Tibial artery (tissue), 4 donors: ENCODE measurements around the gene TDRD9.

Experiments used
- DNase-seq, 2 donors: peaks; one replicate each; pipeline ENCODE4 v3.0.0-alpha.2; 2019
- H3K27ac ChIP-seq, 2 donors: fragments of 200-600 bp; sonication (generic) in 1 of 2; 1 replicate in 1 of 2; 2 replicates in 1 of 2; pipeline ENCODE4 v1.5.1; 2018 to 2019; ENCODE audit warnings: mild to moderate bottlenecking in 1 of 2
- H3K27me3 ChIP-seq, 2 donors: fragments of 200-600 bp; sonication (generic) in 1 of 2; one replicate each; pipeline versions ENCODE4 v1.5.1 to v1.6.0; 2016 to 2019
- H3K36me3 ChIP-seq, 3 donors: fragments of 200-600 bp; sonication (generic) in 2 of 3; one replicate each; pipeline ENCODE4 v1.5.1; 2016 to 2019; ENCODE audit warnings: mild to moderate bottlenecking in 2 of 3
- H3K4me1 ChIP-seq, 4 donors: fragments of 200-600 bp; sonication (generic) in 2 of 4; 1 replicate in 3 of 4; 2 replicates in 1 of 4; pipeline ENCODE4 v1.5.1; 2016 to 2019
- H3K4me3 ChIP-seq, 2 donors: fragments of 200-600 bp; sonication (generic) in 1 of 2; 1 replicate in 1 of 2; 2 replicates in 1 of 2; pipeline ENCODE4 v1.5.1; 2018 to 2019; ENCODE audit warnings: mild to moderate bottlenecking in 2 of 2
- H3K9me3 ChIP-seq, 3 donors: fragments of 200-600 bp; sonication (generic) in 1 of 3; one replicate each; pipeline ENCODE4 v1.5.1; 2016 to 2019
- CTCF ChIP-seq, 2 experiments: fragments of 200-600 bp in 1 of 2; fragments of 450-650 bp in 1 of 2; IDR thresholded peaks; one replicate each; pipeline ENCODE4 v1.5.1; 2017 to 2019; ENCODE audit warnings: antibody characterized with exemption in 2 of 2, mild to moderate bottlenecking in 1 of 2, moderate library complexity in 1 of 2
- intact Hi-C: fragments of 100-400 bp; cut with DNase I; formaldehyde crosslinking; loops from one replicate; pipeline ENCODE4 v1.15.0; 2023; ENCODE audit warnings: low total_unique reads

The TDRD9 gene

DNA sequence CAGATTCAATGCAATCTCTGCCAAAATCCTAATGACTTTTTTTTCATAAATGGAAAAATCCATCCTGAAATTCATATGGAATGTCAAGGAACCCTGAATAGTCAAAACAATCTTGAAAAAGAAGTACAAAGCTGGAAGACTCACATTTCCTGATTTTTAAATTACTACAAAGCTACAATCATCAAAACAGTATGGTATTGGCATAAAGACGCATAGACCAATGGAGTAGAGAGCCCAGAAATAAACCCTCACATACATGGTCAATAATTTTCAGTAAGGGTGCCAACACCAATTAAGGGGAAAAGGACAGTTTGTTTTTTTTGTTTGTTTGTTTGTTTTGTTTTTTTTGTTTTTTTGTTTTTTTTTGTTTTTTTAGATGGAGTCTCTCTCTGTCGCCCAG, 18.7 kb downstream of the TDRD9 start:
- Histone ChIP-seq H3K27ac (no peak overlapping the region), H3K9me3 (no peaks in the 10 kb centered on the region), H3K36me3 (no peaks in the 10 kb centered on the region), H3K4me3 (no peak overlapping the region), H3K4me1 (no peaks in the 10 kb centered on the region), H3K27me3 (peaks cover 0 to 21% of the 10 kb centered on the region in 2 donors)
- no peak for DNase-seq
- TF ChIP-seq CTCF (IDR thresholded peaks at IDR 0.05): no peak
- intact Hi-C loops: no loop called here

- Histone ChIP-seq H3K27me3 (peaks cover 0 to 21% of the 10 kb centered on the region in 2 donors), H3K4me3 (no peak overlapping the region), H3K9me3 (no peaks in the 10 kb centered on the region), H3K36me3 (no peaks in the 10 kb centered on the region), H3K27ac (no peak overlapping the region), H3K4me1 (no peaks in the 10 kb centered on the region)
- intact Hi-C loops: no loop called here
- no peak for TF ChIP-seq CTCF (IDR thresholded peaks at IDR 0.05)
- no peak for DNase-seq
Observed at GRCh38 chr14:103948442-103948841, 20.2 kb downstream of the TDRD9 start.

GRCh38 chr14:103949131-103949790, 21.0 kb downstream of the TDRD9 start:
- no peak for DNase-seq
- no peak for TF ChIP-seq CTCF (IDR thresholded peaks at IDR 0.05)
- no peak overlapping the region for H3K27ac ChIP-seq

GRCh38 chr14:103960457-103961055, 32.3 kb downstream of the TDRD9 start:
- no peak for DNase-seq

More at GRCh38 chr14:103949131-103949790, 21.0 kb downstream of the TDRD9 start:
- H3K4me3 ChIP-seq: no peak overlapping the region
- H3K9me3 ChIP-seq: no peaks in the 10 kb centered on the region
- H3K4me1 ChIP-seq: no peaks in the 10 kb centered on the region
- H3K27me3 ChIP-seq: peaks cover 0 to 19% of the 10 kb centered on the region in 2 donors
- intact Hi-C loops: no loop called here
- no peaks in the 10 kb centered on the region for H3K36me3 ChIP-seq

DNA sequence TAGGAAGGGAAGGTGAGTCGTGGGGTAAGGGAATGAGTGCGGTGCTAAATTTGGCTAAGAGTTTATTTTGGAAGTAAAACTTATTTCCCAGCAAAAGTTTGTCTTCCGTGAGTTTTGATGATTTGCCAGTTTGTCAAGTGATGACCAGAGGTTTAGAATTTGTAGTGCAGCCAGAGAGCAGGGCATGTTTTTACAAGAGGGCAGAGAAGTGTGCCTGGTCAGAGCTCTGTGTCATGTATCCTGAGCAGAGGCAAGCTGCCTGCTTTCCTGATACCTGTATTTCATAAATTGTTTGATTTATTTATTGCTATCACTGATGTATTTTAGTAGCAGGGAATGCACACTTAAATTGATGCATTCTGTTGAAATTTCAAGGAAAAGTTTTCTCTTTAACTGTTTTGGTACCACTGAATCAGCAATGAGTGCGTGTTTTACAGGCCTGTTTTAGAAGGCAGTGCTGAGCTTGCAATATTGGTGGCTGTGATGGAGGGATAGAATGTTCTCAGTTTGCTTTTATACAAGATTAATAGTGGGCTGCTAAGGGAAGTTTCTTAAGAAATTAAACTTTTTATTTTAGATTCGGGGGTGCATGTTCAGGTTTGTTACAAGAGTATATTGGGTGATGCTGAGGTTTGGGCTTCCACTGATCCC, 33.8 kb downstream of the TDRD9 start:
- H3K4me3 ChIP-seq: no peak overlapping the region
- DNase-seq: no peak
- TF ChIP-seq CTCF (IDR thresholded peaks at IDR 0.05): no peak
- H3K9me3 ChIP-seq: no peaks in the 10 kb centered on the region
- no peak overlapping the region for H3K27ac ChIP-seq
- no peaks in the 10 kb centered on the region for H3K36me3 ChIP-seq
- H3K4me1 ChIP-seq: no peaks in the 10 kb centered on the region
- H3K27me3 ChIP-seq: peaks cover 0 to 6% of the 10 kb centered on the region in 2 donors
- intact Hi-C loops: no loop called here

More at GRCh38 chr14:103960457-103961055, 32.3 kb downstream of the TDRD9 start:
- TF ChIP-seq CTCF (IDR thresholded peaks at IDR 0.05): no peak
- Histone ChIP-seq H3K4me3 (no peak overlapping the region), H3K27ac (no peak overlapping the region), H3K9me3 (no peaks in the 10 kb centered on the region), H3K36me3 (no peaks in the 10 kb centered on the region), H3K4me1 (no peaks in the 10 kb centered on the region), H3K27me3 (peaks cover 0 to 2% of the 10 kb centered on the region in 2 donors)
- intact Hi-C loops: no loop called here
